Large intestine (tissue), 3 donors: ENCODE results near the gene ZNF516. TPM values are rescaled to one million over a fixed set of nuclear protein-coding genes. Genes with fewer than 3 reads are reported as not detected.

ENCODE experiments used
- DNase-seq, 2 donors: peaks; one replicate each; pipeline versions ENCODE4 v3.0.0 to v3.0.0-alpha.2; 2013
- H3K27ac ChIP-seq: one replicate; pipeline ENCODE4 v1.5.1; 2013; ENCODE audit warnings: low read length
- H3K27me3 ChIP-seq: 2 replicates; pipeline ENCODE4 v1.6.1; 2013; ENCODE audit warnings: low read length; ENCODE audit not compliant: control insufficient read depth, insufficient read depth
- H3K36me3 ChIP-seq: 2 replicates; pipeline ENCODE4 v1.6.1; 2013; ENCODE audit warnings: low read length; ENCODE audit not compliant: control insufficient read depth, insufficient read depth
- H3K4me1 ChIP-seq: one replicate; pipeline ENCODE4 v1.6.1; 2013; ENCODE audit warnings: low read length; ENCODE audit not compliant: control insufficient read depth, insufficient read depth
- H3K4me3 ChIP-seq: one replicate; pipeline ENCODE4 v1.5.1; 2013; ENCODE audit warnings: low read length
- H3K9me3 ChIP-seq: one replicate; pipeline ENCODE4 v1.6.1; 2013; ENCODE audit warnings: mild to moderate bottlenecking, low read depth, low read length, moderate library complexity; ENCODE audit not compliant: control insufficient read depth
- WGBS: methylation state at CpG from one replicate; pipeline ENCODE4 v1.1.5; 2013; ENCODE audit warnings: low lambda C conversion rate; ENCODE audit not compliant: insufficient coverage; 5-methylcytosine and 5-hydroxymethylcytosine counted together
- polyA plus RNA-seq: library from polyadenylated mRNA; unstranded; fragments of 120-200 nt; gene quantifications from one replicate; pipeline ENCODE4 v1.2.1, GENCODE V29; 2013

ZNF516 gene
- polyA plus RNA-seq, 1 donor, result 18.4 TPM

- H3K27ac ChIP-seq, result no peak overlapping the region
- DNase-seq, result no peak
- H3K27me3 ChIP-seq, result no peaks in the 10 kb centered on the region
- peaks cover 3% of the 10 kb centered on the region for H3K9me3 ChIP-seq
- peaks cover 6% of the 10 kb centered on the region for H3K4me1 ChIP-seq
- H3K36me3 ChIP-seq, result peaks cover 36% of the 10 kb centered on the region
- whole genome bisulfite sequencing, result no CpG with 5 or more reads among the region's 53 CpGs
- no peak overlapping the region for H3K4me3 ChIP-seq
These were observed 115.6 kb downstream of the ZNF516 start for GRCh38 chr18:76379226-76380126.

DNA sequence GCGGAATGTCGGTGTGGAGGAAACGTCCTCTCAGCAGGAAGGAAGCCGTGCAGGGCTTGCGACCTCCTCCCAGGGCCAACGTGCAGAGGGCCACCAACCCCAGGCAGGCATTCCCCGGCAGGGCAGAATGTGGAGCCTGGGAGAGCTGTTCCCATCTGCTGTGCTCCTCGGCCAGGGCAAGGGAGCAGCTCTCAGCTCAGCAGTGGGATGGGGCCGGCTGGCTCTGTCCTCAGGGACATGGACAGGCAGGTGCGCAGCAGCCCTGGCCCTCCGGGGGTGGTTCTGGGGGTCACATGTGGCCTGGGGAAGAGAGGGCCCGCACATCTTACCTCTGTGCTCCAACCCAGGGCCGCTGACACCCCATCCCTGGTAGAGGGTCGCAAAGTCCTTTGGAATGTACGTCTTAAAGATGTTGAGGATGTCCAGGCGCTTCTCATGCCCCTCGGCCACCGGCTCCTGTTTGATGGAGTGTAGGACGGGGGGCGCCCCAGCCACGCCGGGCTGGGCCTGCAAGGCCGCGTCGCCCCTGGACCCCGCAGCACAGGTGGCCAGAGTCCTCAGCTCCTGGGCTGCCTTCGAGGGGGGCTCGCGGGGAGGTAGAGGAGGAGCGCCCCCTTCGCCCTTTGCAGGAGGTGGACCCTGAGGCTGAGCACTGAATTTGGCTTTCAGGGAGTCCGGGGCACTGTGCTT is 116.4 kb downstream of the ZNF516 start:
- DNase-seq, result no peak
- H3K36me3 ChIP-seq, result peaks cover 36% of the 10 kb centered on the region
- H3K27me3 ChIP-seq, result no peaks in the 10 kb centered on the region
- peaks cover 6% of the 10 kb centered on the region for H3K4me1 ChIP-seq
- WGBS, result no CpG with 5 or more reads among the region's 32 CpGs
- H3K4me3 ChIP-seq, result no peak overlapping the region
- no peak overlapping the region for H3K27ac ChIP-seq
- H3K9me3 ChIP-seq, result peaks cover 3% of the 10 kb centered on the region

GRCh38 chr18:76377359-76377756 is 117.7 kb downstream of the ZNF516 start:
- WGBS, result no CpG with 5 or more reads among the region's 3 CpGs
- Histone ChIP-seq H3K4me3 (no peak overlapping the region), H3K36me3 (peaks cover 36% of the 10 kb centered on the region), H3K4me1 (peaks cover 6% of the 10 kb centered on the region), H3K9me3 (peaks cover 3% of the 10 kb centered on the region), H3K27ac (no peak overlapping the region), H3K27me3 (no peaks in the 10 kb centered on the region)
- no peak for DNase-seq

GRCh38 chr18:76376668-76377358 is 118.2 kb downstream of the ZNF516 start:
- no peaks in the 10 kb centered on the region for H3K27me3 ChIP-seq
- no CpG with 5 or more reads among the region's 27 CpGs for WGBS
- H3K27ac ChIP-seq, result no peak overlapping the region
- no peak for DNase-seq
- H3K4me1 ChIP-seq, result peaks cover 6% of the 10 kb centered on the region
- peaks cover 3% of the 10 kb centered on the region for H3K9me3 ChIP-seq
- H3K36me3 ChIP-seq, result peaks cover 39% of the 10 kb centered on the region
- no peak overlapping the region for H3K4me3 ChIP-seq

- Histone ChIP-seq H3K27me3 (no peaks in the 10 kb centered on the region), H3K4me1 (peaks cover 6% of the 10 kb centered on the region), H3K9me3 (peaks cover 3% of the 10 kb centered on the region), H3K27ac (no peak overlapping the region), H3K36me3 (peaks cover 45% of the 10 kb centered on the region), H3K4me3 (no peak overlapping the region)
- WGBS, result no CpG with 5 or more reads among the region's 2 CpGs
- DNase-seq, result no peak
These were observed 118.8 kb downstream of the ZNF516 start for GRCh38 chr18:76376225-76376624.

GRCh38 chr18:76374330-76375281 is 120.4 kb downstream of the ZNF516 start:
- Histone ChIP-seq H3K27me3 (no peaks in the 10 kb centered on the region), H3K4me1 (peaks cover 6% of the 10 kb centered on the region), H3K9me3 (peaks cover 1% of the 10 kb centered on the region), H3K36me3 (peaks cover 53% of the 10 kb centered on the region), H3K4me3 (no peak overlapping the region), H3K27ac (no peak overlapping the region)
- DNase-seq, result no peak
- WGBS, result 100% methylated on average over 2 of the region's 12 CpGs

GRCh38 chr18:76373297-76373696 is 121.7 kb downstream of the ZNF516 start:
- 100% methylated on average over 1 of the region's 5 CpGs for WGBS

DNA sequence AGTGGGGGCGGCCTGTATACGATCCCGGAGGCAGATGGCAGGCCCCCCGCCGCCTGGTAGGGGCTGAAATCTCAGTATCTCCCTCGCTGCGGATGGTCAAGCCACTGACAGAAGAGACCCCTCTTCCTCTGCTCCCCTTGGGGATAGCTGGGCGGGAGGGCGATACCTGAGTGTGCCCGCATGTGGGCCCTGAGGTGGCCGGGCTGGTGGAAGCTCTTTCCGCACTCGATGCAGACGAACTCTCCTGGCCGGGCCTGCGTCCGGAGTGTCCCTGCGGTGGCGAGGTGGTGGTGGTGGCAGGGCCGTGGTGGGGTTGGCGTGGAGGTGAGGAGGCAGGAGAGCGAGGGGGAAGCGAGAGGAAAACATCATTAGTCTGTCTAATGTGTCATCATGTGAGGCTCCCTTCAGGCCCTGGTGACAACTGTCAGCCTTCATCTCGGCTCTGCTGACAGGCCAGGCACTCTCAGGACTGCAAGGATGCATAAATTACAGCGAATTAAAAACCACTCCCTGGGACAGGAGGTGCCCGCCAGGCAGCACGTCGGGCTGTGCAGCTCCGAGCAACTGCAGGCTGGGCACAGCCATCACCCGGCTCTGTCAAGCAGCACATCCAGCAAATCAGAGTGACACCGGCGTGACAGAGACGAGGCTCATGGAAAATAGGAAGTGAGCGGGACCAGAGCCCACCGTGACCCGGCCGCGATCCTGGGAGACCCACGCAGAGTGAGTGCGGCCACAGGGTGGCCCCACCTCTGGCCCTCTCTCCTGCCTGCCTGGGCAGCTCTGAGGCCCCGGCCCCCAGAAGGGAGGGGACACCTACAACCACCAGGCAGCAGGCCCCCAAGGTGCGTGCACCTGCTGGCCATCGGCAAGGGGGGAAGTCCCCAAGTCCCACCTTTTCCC is 123.5 kb downstream of the ZNF516 start:
- Histone ChIP-seq H3K27ac (no peak overlapping the region), H3K4me3 (no peak overlapping the region), H3K27me3 (no peaks in the 10 kb centered on the region), H3K36me3 (peaks cover 41% of the 10 kb centered on the region), H3K9me3 (no peaks in the 10 kb centered on the region), H3K4me1 (peaks cover 2% of the 10 kb centered on the region)
- no peak for DNase-seq
- WGBS, result no CpG with 5 or more reads among the region's 43 CpGs

More at GRCh38 chr18:76373297-76373696, 121.7 kb downstream of the ZNF516 start:
- Histone ChIP-seq H3K27ac (no peak overlapping the region), H3K4me1 (peaks cover 6% of the 10 kb centered on the region), H3K4me3 (no peak overlapping the region), H3K36me3 (peaks cover 45% of the 10 kb centered on the region), H3K27me3 (no peaks in the 10 kb centered on the region), H3K9me3 (no peaks in the 10 kb centered on the region)
- DNase-seq, result no peak

GRCh38 chr18:76370686-76371085 is 124.4 kb downstream of the ZNF516 start:
- no peak for DNase-seq
- Histone ChIP-seq H3K9me3 (no peaks in the 10 kb centered on the region), H3K36me3 (peaks cover 46% of the 10 kb centered on the region), H3K27me3 (no peaks in the 10 kb centered on the region), H3K4me1 (no peaks in the 10 kb centered on the region), H3K4me3 (no peak overlapping the region), H3K27ac (no peak overlapping the region)
- no CpG with 5 or more reads among the region's 10 CpGs for WGBS
